Measurements from ENCODE around the gene DEF6.

DNA sequence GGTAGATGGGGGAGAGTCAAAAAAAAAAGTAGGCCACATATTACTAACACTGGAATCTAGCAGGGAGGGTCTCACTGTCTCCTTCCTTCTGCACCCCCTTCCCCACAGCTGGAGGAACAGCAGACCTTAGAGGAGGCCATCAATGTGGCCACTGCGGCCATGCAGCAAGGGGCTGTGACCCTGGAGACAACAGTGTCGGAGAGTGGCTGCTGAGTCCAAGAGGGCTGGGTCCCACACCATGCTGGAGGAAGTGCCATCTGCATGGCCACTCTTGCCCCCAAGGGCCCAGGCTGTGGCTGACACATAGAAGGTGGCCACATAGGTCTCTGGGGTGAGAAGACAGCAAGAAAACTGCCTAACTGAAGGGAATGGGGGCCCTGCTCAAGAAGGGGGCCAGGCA is 2.6 kb upstream of the DEF6 start:
- TF ChIP-seq POLR2A (IDR thresholded peaks at IDR 0.05) (no peak), EP300 (IDR thresholded peaks at IDR 0.05) (no peak)
- TF ChIP-seq, protein P1, sequence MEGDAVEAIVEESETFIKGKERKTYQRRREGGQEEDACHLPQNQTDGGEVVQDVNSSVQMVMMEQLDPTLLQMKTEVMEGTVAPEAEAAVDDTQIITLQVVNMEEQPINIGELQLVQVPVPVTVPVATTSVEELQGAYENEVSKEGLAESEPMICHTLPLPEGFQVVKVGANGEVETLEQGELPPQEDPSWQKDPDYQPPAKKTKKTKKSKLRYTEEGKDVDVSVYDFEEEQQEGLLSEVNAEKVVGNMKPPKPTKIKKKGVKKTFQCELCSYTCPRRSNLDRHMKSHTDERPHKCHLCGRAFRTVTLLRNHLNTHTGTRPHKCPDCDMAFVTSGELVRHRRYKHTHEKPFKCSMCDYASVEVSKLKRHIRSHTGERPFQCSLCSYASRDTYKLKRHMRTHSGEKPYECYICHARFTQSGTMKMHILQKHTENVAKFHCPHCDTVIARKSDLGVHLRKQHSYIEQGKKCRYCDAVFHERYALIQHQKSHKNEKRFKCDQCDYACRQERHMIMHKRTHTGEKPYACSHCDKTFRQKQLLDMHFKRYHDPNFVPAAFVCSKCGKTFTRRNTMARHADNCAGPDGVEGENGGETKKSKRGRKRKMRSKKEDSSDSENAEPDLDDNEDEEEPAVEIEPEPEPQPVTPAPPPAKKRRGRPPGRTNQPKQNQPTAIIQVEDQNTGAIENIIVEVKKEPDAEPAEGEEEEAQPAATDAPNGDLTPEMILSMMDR (IDR thresholded peaks at IDR 0.05) = no peak
